HepG2 (cell line): ENCODE data around the gene ANKIB1. TPM values are rescaled to one million over a fixed set of nuclear protein-coding genes. Genes with fewer than 3 reads are reported as not detected.
A peak's percentile ranks its signal among the peaks of the same experiment; 100 is the strongest.

Experiments used
- ATF1 ChIP-seq: IDR thresholded peaks from 2 replicates; pipeline ENCODE4 v1.6.1; 2016; ENCODE audit warnings: mild to moderate bottlenecking, control low read depth
- DMAP1 ChIP-seq: IDR thresholded peaks from 2 replicates; pipeline ENCODE4 v1.6.1; 2016
- FOXO1 ChIP-seq: sonication (generic); formaldehyde crosslinking; IDR thresholded peaks from 2 replicates; pipeline ENCODE4 v1.4.0; 2020; ENCODE audit warnings: missing genetic modification reagents
- GABPA ChIP-seq, 2 experiments: IDR thresholded peaks; 2 replicates each; pipeline ENCODE4 v1.6.1; 2011 to 2016; ENCODE audit warnings: low read depth in 2 of 2, low read length in 1 of 2, missing biosample characterization in 1 of 2, missing genetic modification characterization in 1 of 2
- PCBP2 ChIP-seq: fragments of 200-400 bp; formaldehyde crosslinking; optimal IDR thresholded peaks from 2 replicates; pipeline ENCODE3; 2018; ENCODE audit warnings: low read length, low read depth; ENCODE audit not compliant: poor library complexity, severe bottlenecking
- RFXANK ChIP-seq: IDR thresholded peaks from 2 replicates; pipeline ENCODE4 v1.6.1; 2016
- ZEB1 ChIP-seq: IDR thresholded peaks from 2 replicates; pipeline ENCODE4 v1.6.1; 2012; ENCODE audit warnings: mild to moderate bottlenecking, low read depth, inconsistent platforms; ENCODE audit not compliant: insufficient replicate concordance
- ZFP37 ChIP-seq: sonication (generic); formaldehyde crosslinking; IDR thresholded peaks from 2 replicates; pipeline ENCODE4 v1.4.0; 2020; ENCODE audit warnings: missing genetic modification reagents, borderline replicate concordance
- ZKSCAN8 ChIP-seq: IDR thresholded peaks from 2 replicates; pipeline ENCODE4 v1.6.1; 2016; ENCODE audit warnings: borderline replicate concordance, missing genetic modification reagents, missing compliant biosample characterization
- ZNF160 ChIP-seq: sonication (generic); formaldehyde crosslinking; IDR thresholded peaks from 2 replicates; pipeline ENCODE4 v1.8.0; 2022; ENCODE audit warnings: mild to moderate bottlenecking, inconsistent platforms, missing genetic modification reagents
- ZNF207 ChIP-seq: fragments of 450-650 bp; IDR thresholded peaks from 2 replicates; pipeline ENCODE4 v1.6.1; 2016; ENCODE audit warnings: antibody characterized with exemption, borderline replicate concordance
- ZNF329 ChIP-seq: sonication (generic); formaldehyde crosslinking; IDR thresholded peaks from 2 replicates; pipeline ENCODE4 v1.9.0; 2021; ENCODE audit warnings: low read depth, mild to moderate bottlenecking, missing genetic modification reagents
- ZNF605 ChIP-seq: sonication (generic); formaldehyde crosslinking; IDR thresholded peaks from 2 replicates; pipeline ENCODE4 v1.8.0; 2022; ENCODE audit warnings: mild to moderate bottlenecking, missing genetic modification reagents
- polyA plus RNA-seq, 8 experiments: library from polyadenylated mRNA; depleted of rRNA in 3 of 8; stranded (reverse) in 7 of 8; unstranded in 1 of 8; fragments of >200 nt; fragmentation: Illumina TruSeq in 4 of 8; extraction: Trizol in 4 of 8; gene quantifications; 2 replicates each; pipeline versions ENCODE4 v1.2.1 to v1.2.3, GENCODE V29; 2011 to 2016; ENCODE audit warnings: low read depth in 4 of 8, missing spikeins in 1 of 8, mixed read lengths in 1 of 8; ENCODE audit not compliant: insufficient read depth in 1 of 8
- total RNA-seq, 5 experiments: library from RNA; depleted of rRNA; stranded (reverse); fragments of >200 nt; fragmentation: Illumina TruSeq; extraction: Trizol; gene quantifications; 2 replicates each; pipeline ENCODE4 v1.2.3, GENCODE V29; 2016; ENCODE audit warnings: low read depth in 1 of 5
- TF ChIP-seq, protein P1 (sequence below): sonication (generic); formaldehyde crosslinking; conservative IDR thresholded peaks from 2 replicates; pipeline ENCODE4 v1.8.1; 2023; ENCODE audit warnings: missing genetic modification reagents
- TF ChIP-seq, protein P2 (sequence below): sonication (generic); formaldehyde crosslinking; conservative IDR thresholded peaks from 2 replicates; pipeline ENCODE4 v1.4.0; 2020; ENCODE audit warnings: missing genetic modification reagents
- TF ChIP-seq, protein P3 (sequence below), 2 experiments: fragments of 450-650 bp in 1 of 2; sonication (generic) in 1 of 2; formaldehyde crosslinking in 1 of 2; IDR thresholded peaks; 2 replicates each; pipeline versions ENCODE4 v1.6.1 to v1.8.0; 2016 to 2022; ENCODE audit warnings: antibody characterized with exemption in 1 of 2, mild to moderate bottlenecking in 1 of 2, missing genetic modification reagents in 1 of 2
- TF ChIP-seq, protein P4 (sequence below): sonication (generic); formaldehyde crosslinking; IDR thresholded peaks from 2 replicates; pipeline ENCODE4 v1.4.0; 2020; ENCODE audit warnings: missing genetic modification reagents

The ANKIB1 gene
- total and polyA plus RNA-seq, 2 of the 13 experiments (the other 11 are each of a cell fraction or from before 2014, with no cell fraction given): 28.7 to 29.6 TPM

DNA sequence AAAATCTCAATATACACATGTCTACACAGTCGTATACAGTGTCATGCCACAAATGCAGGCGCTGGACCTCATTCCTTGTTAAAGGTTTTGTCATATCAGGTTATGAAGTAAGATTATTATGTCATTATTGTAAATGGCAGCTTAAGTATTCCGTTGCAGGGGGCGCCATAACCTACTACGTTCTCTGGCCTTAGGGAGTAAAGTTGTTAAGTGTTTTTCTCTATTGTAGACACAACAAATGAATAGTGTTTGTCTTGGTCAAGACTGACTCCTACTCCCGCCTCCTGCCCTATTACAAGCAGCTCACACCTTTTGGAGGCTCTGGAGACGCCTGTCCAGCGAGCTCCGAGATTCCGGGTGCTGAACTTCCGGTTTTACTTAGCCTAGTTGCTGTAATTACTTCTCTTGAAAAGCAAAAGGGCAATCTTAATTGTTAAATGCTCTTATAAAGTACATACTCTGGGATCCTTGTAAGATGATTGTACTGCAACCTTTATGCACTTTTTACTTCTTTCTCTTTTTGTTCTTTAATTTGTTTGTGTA is 202.5 kb downstream of the ANKIB1 start (continued):
- no peak for TF ChIP-seq ZEB1
- TF ChIP-seq ATF1: no peak
- no peak for TF ChIP-seq ZFP37 (CRISPR knock-in tag)
- no peak for TF ChIP-seq ZNF329 (CRISPR knock-in tag)
- TF ChIP-seq FOXO1 (CRISPR knock-in tag): no peak
- TF ChIP-seq PCBP2: no peak
- no peak for TF ChIP-seq ZKSCAN8 (CRISPR knock-in tag)
- TF ChIP-seq, protein P1, sequence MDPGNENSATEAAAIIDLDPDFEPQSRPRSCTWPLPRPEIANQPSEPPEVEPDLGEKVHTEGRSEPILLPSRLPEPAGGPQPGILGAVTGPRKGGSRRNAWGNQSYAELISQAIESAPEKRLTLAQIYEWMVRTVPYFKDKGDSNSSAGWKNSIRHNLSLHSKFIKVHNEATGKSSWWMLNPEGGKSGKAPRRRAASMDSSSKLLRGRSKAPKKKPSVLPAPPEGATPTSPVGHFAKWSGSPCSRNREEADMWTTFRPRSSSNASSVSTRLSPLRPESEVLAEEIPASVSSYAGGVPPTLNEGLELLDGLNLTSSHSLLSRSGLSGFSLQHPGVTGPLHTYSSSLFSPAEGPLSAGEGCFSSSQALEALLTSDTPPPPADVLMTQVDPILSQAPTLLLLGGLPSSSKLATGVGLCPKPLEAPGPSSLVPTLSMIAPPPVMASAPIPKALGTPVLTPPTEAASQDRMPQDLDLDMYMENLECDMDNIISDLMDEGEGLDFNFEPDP: no peak
- TF ChIP-seq, protein P2, sequence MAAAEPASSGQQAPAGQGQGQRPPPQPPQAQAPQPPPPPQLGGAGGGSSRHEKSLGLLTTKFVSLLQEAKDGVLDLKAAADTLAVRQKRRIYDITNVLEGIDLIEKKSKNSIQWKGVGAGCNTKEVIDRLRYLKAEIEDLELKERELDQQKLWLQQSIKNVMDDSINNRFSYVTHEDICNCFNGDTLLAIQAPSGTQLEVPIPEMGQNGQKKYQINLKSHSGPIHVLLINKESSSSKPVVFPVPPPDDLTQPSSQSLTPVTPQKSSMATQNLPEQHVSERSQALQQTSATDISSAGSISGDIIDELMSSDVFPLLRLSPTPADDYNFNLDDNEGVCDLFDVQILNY (CRISPR knock-in tag): no peak
- no peak for TF ChIP-seq RFXANK
- TF ChIP-seq DMAP1 (CRISPR knock-in tag): no peak
- 0 out of 2 replicates have a peak, but pooled peaks have one; percentile 25 for TF ChIP-seq GABPA (IDR thresholded peaks at IDR 0.05; ENCODE audit: low read depth, low read length)
- TF ChIP-seq GABPA (CRISPR knock-in tag; IDR thresholded peaks at IDR 0.05; ENCODE audit: low read depth): peak; percentile 79
- TF ChIP-seq ZNF160 (CRISPR knock-in tag): no peak
- TF ChIP-seq, protein P3, sequence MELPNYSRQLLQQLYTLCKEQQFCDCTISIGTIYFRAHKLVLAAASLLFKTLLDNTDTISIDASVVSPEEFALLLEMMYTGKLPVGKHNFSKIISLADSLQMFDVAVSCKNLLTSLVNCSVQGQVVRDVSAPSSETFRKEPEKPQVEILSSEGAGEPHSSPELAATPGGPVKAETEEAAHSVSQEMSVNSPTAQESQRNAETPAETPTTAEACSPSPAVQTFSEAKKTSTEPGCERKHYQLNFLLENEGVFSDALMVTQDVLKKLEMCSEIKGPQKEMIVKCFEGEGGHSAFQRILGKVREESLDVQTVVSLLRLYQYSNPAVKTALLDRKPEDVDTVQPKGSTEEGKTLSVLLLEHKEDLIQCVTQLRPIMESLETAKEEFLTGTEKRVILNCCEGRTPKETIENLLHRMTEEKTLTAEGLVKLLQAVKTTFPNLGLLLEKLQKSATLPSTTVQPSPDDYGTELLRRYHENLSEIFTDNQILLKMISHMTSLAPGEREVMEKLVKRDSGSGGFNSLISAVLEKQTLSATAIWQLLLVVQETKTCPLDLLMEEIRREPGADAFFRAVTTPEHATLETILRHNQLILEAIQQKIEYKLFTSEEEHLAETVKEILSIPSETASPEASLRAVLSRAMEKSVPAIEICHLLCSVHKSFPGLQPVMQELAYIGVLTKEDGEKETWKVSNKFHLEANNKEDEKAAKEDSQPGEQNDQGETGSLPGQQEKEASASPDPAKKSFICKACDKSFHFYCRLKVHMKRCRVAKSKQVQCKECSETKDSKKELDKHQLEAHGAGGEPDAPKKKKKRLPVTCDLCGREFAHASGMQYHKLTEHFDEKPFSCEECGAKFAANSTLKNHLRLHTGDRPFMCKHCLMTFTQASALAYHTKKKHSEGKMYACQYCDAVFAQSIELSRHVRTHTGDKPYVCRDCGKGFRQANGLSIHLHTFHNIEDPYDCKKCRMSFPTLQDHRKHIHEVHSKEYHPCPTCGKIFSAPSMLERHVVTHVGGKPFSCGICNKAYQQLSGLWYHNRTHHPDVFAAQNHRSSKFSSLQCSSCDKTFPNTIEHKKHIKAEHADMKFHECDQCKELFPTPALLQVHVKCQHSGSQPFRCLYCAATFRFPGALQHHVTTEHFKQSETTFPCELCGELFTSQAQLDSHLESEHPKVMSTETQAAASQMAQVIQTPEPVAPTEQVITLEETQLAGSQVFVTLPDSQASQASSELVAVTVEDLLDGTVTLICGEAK (IDR thresholded peaks at IDR 0.05): no peak
- TF ChIP-seq, protein P3 (CRISPR knock-in tag; IDR thresholded peaks at IDR 0.05): no peak
- TF ChIP-seq ZNF605 (CRISPR knock-in tag): 0 out of 2 replicates have a peak, but pooled peaks have one; percentile 36
- TF ChIP-seq, protein P4, sequence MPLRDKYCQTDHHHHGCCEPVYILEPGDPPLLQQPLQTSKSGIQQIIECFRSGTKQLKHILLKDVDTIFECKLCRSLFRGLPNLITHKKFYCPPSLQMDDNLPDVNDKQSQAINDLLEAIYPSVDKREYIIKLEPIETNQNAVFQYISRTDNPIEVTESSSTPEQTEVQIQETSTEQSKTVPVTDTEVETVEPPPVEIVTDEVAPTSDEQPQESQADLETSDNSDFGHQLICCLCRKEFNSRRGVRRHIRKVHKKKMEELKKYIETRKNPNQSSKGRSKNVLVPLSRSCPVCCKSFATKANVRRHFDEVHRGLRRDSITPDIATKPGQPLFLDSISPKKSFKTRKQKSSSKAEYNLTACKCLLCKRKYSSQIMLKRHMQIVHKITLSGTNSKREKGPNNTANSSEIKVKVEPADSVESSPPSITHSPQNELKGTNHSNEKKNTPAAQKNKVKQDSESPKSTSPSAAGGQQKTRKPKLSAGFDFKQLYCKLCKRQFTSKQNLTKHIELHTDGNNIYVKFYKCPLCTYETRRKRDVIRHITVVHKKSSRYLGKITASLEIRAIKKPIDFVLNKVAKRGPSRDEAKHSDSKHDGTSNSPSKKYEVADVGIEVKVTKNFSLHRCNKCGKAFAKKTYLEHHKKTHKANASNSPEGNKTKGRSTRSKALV (CRISPR knock-in tag): no peak
- TF ChIP-seq ZNF207: no peak
